Mesothelial cell of epicardium (in vitro differentiated cells): ENCODE results near the gene GNB3. TPM values are rescaled to one million over a fixed set of nuclear protein-coding genes. Genes with fewer than 3 reads are reported as not detected.
"Not testable (repeated sequence)": the region's sequence is repeated elsewhere in the genome, so short reads cannot be mapped to it uniquely, and the experiment has no call there.

Experiments
- DNase-seq, 2 experiments: peaks; one replicate each; pipeline ENCODE4 v3.0.0; 2021; ENCODE audit warnings: low spot score in 2 of 2; ENCODE audit not compliant: unreplicated experiment in 2 of 2
- H3K27ac Mint-ChIP-seq: 2 replicates; pipeline ENCODE4 v1.8.0; 2021; ENCODE audit warnings: mixed read lengths
- H3K27me3 Mint-ChIP-seq: 2 replicates; pipeline ENCODE4 v1.8.0; 2021; ENCODE audit warnings: low read depth, mixed read lengths
- H3K36me3 Mint-ChIP-seq: 2 replicates; pipeline ENCODE4 v1.8.0; 2021; ENCODE audit warnings: mixed read lengths
- H3K4me1 Mint-ChIP-seq: 2 replicates; pipeline ENCODE4 v1.8.0; 2021; ENCODE audit warnings: mixed read lengths
- H3K4me3 Mint-ChIP-seq: 2 replicates; pipeline ENCODE4 v1.8.0; 2021; ENCODE audit warnings: mild to moderate bottlenecking, moderate library complexity, mixed read lengths
- H3K9me3 Mint-ChIP-seq: 2 replicates; pipeline ENCODE4 v1.8.0; 2021; ENCODE audit warnings: mixed read lengths
- CTCF ChIP-seq: fragments of 200-600 bp; sonication (generic); IDR thresholded peaks from one replicate; pipeline ENCODE4 v1.5.0; 2021; ENCODE audit warnings: antibody characterized with exemption; ENCODE audit not compliant: unreplicated experiment
- total RNA-seq: library from RNA; stranded (reverse); gene quantifications from 3 replicates; pipeline ENCODE4 v1.2.1, GENCODE V29; 2021

Gene GNB3
- total RNA-seq, 1 donor from 2014 or later, result 24.3 TPM

GRCh38 chr12:6866920-6867412, 26.2 kb downstream of the GNB3 start:
- no peak for TF ChIP-seq CTCF
- H3K36me3 Mint-ChIP-seq, result peaks cover 34% of the 10 kb centered on the region
- H3K9me3 Mint-ChIP-seq, result no peaks in the 10 kb centered on the region
- H3K27ac Mint-ChIP-seq, result peak overlapping the region; percentile 25
- peak in 1 of 2 experiments; percentile 47 for DNase-seq
- peak overlapping the region; percentile 92 for H3K4me3 Mint-ChIP-seq
- H3K4me1 Mint-ChIP-seq, result peaks cover 29% of the 10 kb centered on the region
- no peaks in the 10 kb centered on the region for H3K27me3 Mint-ChIP-seq

- peak; percentile 69 to 81 for DNase-seq
- Mint-ChIP-seq H3K27ac (peak within 1 kb of the TSS; percentile 90), H3K4me3 (peak within 1 kb of the TSS; percentile 93), H3K27me3 (no peaks in the 10 kb centered on the region), H3K9me3 (no peaks in the 10 kb centered on the region), H3K4me1 (peaks cover 34% of the 10 kb centered on the region), H3K36me3 (peaks cover 30% of the 10 kb centered on the region)
- no peak for TF ChIP-seq CTCF
Measured at GRCh38 chr12:6867413-6868210, 26.9 kb downstream of the GNB3 start, which contains the start of gene TPI1. TPI1 (plus strand) TSS chr12:6867531; CDS start chr12:6867567, 36 bp downstream.

DNA sequence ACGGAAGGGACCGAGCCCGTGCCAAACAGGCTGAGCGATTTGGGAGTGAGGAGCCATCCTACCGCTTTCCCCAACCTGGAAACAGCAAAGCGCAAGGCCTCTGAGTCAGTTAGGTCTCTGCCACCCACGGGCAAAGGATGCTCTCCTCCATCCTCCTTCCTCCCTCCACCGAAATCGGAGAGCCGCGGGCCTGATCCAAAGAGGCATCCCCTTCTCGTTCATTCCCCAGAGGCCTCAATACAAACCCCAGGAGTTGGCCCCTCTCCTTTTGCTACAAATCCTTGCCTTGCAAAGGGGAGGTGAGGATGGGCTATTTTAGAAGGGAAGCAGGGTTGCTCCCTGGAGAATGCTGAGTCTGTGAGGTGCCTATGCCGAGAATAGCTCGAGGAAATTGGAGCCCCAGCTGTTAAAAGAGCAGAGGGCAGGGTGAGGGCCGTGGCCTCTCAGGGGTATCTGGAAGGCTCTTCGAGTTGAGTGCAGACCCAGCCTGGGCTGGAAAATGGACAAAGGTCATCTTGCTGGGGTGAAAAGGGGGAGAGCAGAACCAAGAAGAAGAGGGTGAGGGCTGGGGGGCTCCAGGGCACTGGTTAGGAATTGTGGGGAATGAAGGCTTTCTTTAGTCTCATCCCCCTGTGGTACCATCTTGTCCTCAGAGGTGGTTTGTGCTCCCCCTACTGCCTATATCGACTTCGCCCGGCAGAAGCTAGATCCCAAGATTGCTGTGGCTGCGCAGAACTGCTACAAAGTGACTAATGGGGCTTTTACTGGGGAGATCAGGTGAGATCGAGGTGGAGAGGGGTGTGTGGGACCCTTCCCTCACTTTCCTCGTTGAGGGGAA, 27.7 kb downstream of the GNB3 start:
- no peak for DNase-seq
- Mint-ChIP-seq H3K4me3 (peak overlapping the region; percentile 93), H3K36me3 (peaks cover 25% of the 10 kb centered on the region), H3K4me1 (peaks cover 34% of the 10 kb centered on the region), H3K27me3 (no peaks in the 10 kb centered on the region), H3K9me3 (no peaks in the 10 kb centered on the region), H3K27ac (peak overlapping the region; percentile 83)
- no peak for TF ChIP-seq CTCF

DNA sequence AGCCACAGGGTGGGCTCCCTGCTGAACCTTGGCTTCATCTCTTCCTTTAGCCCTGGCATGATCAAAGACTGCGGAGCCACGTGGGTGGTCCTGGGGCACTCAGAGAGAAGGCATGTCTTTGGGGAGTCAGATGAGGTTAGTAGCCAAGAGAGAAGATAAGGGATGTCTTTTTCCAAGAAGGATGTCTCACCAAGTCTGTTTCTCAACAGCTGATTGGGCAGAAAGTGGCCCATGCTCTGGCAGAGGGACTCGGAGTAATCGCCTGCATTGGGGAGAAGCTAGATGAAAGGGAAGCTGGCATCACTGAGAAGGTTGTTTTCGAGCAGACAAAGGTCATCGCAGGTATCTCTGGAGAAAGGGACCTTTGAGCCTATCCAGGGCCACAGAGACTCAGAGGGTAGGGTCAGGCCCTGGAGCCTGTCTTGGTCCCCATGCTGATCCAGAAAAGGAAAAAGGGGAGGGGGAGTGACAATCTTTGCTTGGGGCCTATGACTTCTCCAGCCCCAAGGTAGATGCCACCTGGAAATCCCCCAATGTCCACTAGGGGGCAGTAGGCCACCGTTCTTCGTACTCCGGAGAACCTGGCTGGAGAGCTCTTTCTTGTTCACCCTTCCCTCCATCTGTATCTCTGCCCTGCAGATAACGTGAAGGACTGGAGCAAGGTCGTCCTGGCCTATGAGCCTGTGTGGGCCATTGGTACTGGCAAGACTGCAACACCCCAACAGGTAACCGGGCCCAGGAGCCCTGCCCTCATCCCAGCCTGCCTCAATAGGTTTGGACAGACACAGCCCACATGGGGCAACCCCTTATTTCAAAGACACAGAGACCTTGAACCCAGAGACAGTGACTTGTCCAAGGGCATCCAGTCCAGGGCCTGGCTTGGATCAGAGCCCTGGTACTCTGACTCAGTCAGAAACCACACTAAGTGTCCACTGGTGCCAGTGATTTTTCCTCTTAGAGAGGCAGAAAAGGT, 28.6 kb downstream of the GNB3 start:
- peak; percentile 90 for TF ChIP-seq CTCF
- H3K27ac Mint-ChIP-seq, result peak overlapping the region; percentile 83
- H3K4me1 Mint-ChIP-seq, result peaks cover 34% of the 10 kb centered on the region
- peak overlapping the region; percentile 93 for H3K4me3 Mint-ChIP-seq
- H3K36me3 Mint-ChIP-seq, result peaks cover 21% of the 10 kb centered on the region
- no peaks in the 10 kb centered on the region for H3K27me3 Mint-ChIP-seq
- DNase-seq, result peak; percentile 70 to 89
- H3K9me3 Mint-ChIP-seq, result no peaks in the 10 kb centered on the region

DNA sequence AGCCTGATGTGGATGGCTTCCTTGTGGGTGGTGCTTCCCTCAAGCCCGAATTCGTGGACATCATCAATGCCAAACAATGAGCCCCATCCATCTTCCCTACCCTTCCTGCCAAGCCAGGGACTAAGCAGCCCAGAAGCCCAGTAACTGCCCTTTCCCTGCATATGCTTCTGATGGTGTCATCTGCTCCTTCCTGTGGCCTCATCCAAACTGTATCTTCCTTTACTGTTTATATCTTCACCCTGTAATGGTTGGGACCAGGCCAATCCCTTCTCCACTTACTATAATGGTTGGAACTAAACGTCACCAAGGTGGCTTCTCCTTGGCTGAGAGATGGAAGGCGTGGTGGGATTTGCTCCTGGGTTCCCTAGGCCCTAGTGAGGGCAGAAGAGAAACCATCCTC, 29.6 kb downstream of the GNB3 start:
- not testable (repeated sequence) for H3K27me3 Mint-ChIP-seq, H3K9me3 Mint-ChIP-seq, H3K27ac Mint-ChIP-seq, DNase-seq, H3K4me3 Mint-ChIP-seq
- Mint-ChIP-seq H3K4me1 (peaks cover 34% of the 10 kb centered on the region), H3K36me3 (peaks cover 13% of the 10 kb centered on the region)
